Superior temporal gyrus (tissue), 1 donor: ENCODE measurements around the gene SPIB.
"Not testable (repeated sequence)": the region's sequence is repeated elsewhere in the genome, so short reads cannot be mapped to it uniquely, and the experiment has no call there.

Experiments
- DNase-seq: peaks from one replicate; pipeline ENCODE4 v3.0.0-alpha.2; 2016; ENCODE audit errors: extremely low spot score

SPIB gene

GRCh38 chr19:50390952-50391351 lies 27.8 kb upstream of the SPIB start:
- not testable (repeated sequence) for DNase-seq

DNA sequence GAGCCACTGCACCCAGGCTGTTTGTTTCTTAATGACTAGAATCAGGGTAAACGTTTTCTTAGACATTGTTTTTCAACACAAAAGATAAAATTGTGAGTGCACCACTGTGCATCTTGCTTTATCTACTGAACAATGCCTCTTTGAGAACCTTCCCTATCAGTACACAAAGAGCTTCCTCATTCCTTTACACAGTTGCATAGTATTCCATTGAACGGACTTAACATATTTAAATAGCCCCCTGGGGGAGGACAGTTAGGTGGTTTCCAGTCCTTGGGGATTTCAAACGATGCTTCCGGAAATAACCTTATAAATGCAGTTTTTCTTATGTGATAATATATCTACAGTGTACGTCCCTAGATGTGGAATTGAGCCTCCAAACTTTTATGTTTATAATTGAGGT lies 26.0 kb upstream of the SPIB start:
- DNase-seq: no peak

GRCh38 chr19:50393589-50393988 lies 25.1 kb upstream of the SPIB start:
- DNase-seq: no peak

DNA sequence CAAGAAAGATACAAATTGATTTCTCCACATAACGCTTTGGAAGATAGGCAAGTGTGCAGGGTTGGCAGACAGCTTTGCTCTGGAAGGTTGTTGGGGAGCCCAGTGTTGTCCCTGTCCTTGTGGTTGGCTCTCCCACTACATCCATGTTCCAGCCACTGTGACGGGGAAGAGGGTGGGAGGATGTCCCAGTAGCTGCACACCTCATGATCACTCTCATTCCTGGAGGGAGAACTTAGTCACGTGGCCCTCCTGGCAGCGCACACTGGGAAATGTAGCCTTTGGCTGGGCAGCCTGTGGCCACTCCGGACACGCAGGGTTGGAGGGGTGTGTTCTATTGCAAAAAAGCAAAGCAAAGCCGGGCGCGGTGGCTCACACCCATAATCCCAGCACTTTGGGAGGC lies 24.7 kb upstream of the SPIB start:
- DNase-seq: no peak

DNA sequence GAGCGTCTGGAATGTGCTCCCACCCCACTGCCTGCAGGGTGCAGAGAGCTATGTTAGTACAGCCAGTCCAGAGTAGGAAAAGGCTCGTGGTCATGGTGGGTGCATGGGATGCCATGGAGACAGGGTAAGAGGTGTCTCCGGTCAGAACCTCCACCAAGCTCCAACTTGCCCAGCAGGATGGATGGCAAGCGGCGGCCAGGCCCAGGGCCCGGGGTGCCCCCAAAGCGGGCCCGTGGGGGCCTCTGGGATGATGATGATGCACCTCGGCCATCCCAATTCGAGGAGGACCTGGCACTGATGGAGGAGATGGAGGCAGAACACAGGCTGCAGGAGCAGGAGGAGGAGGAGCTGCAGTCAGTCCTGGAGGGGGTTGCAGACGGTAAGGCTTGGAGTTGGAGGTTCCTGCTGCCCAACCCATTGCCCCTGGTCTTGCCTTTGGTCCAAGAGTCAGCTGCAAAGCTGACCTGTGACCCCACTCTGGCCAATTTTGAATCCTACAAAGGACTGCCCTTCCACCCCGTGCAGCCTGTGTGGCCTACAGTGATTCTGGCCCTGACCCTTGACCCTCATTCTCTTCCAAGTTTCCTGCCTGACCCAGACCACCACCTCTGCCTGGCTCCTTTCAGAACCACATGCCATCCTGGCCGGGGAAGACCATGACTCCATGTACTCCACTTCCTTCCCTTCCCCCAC lies 19.9 kb upstream of the SPIB start:
- DNase-seq: no peak

DNA sequence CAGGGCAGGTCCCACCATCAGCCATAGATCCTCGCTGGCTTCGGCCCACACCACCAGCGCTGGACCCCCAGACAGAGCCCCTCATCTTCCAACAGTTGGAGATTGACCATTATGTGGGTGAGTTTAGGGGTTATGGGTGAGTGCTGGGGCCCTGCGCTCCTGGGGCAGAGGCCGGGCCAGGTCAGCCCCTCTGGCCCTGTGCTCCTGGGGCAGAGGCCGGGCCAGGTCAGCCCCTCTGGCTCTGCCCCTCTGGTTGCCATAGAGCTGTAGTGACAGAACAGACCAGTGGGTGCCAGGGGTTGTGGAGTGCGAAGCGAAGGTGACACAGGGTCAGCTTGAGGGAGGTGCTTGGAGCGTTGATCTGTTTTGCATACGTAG lies 19.4 kb upstream of the SPIB start:
- no peak for DNase-seq

GRCh38 chr19:50401605-50402450 lies 16.9 kb upstream of the SPIB start:
- DNase-seq: no peak

DNA sequence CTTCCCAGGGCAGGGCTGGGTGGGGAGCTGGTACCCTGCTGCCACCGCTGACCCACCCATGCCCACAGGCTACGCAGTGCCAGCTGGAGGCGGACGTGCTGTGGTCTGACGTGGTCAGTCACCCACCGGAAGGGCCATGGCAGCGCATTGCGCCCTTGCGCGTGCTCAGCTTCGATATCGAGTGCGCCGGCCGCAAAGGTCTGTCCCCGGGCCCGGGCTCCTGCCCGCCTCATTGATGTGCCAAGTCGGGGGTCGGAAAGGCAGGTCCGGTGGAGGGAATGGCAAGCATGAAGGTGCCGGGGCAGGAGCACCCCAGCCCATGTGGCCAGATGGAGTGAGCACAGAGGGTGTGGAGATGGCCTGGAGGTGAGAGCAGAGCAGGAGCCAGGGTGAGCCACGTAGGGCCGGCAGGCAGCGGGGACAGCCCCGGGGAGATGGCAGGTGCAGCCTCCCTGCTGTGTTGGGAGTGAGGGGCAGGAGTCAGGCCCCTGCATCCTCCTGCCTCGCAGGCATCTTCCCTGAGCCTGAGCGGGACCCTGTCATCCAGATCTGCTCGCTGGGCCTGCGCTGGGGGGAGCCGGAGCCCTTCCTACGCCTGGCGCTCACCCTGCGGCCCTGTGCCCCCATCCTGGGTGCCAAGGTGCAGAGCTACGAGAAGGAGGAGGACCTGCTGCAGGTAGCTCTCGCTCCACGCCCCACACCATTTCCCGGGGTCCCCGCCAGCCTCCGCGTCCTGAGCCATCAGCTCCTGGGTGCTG lies 16.0 kb upstream of the SPIB start:
- no peak for DNase-seq

DNA sequence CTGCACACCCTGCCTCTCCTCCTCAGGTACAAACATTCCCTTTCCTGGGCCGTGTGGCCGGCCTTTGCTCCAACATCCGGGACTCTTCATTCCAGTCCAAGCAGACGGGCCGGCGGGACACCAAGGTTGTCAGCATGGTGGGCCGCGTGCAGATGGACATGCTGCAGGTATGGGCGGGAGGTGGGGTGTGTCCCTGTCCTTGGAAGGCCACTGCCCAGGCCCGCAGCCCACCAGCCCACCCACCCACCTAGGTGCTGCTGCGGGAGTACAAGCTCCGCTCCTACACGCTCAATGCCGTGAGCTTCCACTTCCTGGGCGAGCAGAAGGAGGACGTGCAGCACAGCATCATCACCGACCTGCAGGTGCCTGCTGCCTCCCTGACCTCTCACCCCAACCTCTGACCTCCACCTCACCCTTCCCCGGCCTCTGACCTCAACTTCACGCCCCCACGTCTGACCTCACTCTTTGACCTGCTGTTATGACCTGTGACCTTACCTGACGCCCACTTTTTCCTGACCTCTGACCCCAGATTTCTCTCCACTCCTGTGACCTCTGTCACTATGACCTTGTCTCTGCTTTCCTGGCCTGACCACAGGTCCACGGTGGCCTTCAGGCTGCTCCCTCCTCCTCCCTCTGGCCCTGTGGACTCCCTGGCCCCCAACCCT lies 12.4 kb upstream of the SPIB start:
- no peak for DNase-seq

DNA sequence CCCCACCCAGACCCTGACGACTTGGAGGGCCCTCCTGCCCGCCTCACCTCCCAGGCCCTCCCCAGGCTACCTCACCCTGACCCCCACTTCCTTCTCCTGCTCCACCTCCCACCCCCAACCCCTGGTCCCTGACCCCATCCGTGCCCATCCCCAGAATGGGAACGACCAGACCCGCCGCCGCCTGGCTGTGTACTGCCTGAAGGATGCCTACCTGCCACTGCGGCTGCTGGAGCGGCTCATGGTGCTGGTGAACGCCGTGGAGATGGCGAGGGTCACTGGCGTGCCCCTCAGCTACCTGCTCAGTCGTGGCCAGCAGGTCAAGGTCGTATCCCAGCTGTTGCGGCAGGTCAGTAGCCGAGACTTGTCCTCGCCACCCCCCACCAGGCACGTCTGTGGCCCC lies 11.9 kb upstream of the SPIB start:
- no peak for DNase-seq

- DNase-seq: no peak
Measured at GRCh38 chr19:50409347-50409746, 9.4 kb upstream of the SPIB start.

DNA sequence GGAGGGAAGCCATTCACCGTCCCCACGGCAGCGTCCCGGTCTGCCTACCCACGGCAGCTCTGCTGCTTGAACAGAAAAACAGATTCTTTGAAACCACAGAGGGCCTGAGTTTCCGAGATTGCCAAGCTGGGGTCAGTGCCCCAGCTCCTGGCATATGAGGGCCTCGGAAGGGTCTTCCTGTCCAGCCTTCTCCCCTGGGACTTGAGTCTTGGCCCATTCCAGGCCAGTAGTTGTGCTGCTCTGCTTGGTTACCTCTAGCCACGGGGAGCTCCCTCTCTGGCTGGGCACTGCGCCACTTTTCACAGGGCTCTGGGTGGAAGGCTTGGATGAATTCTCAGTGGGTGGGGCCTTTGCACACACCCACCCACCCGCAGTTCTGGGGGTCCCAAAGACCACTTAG lies 8.6 kb upstream of the SPIB start:
- no peak for DNase-seq

DNA sequence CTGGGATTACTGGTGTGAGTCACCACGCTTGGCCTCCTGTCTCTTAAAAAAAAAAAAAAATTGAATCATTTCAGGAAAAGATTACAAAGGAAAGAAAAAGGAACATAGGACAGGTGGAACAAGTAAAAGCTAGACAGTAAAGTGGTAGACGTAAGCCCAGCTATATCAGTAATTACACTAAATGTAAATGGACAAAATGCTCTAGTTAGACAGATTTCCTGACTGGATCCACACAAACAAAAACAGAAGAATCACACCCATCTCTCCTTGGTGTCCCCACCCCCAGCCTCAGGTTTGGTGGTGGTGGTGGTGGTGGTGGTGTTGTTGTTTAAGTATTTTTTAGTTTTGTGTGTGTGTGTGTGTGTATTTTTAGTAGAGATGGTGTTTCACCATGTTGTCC lies 6.3 kb upstream of the SPIB start:
- no peak for DNase-seq

DNA sequence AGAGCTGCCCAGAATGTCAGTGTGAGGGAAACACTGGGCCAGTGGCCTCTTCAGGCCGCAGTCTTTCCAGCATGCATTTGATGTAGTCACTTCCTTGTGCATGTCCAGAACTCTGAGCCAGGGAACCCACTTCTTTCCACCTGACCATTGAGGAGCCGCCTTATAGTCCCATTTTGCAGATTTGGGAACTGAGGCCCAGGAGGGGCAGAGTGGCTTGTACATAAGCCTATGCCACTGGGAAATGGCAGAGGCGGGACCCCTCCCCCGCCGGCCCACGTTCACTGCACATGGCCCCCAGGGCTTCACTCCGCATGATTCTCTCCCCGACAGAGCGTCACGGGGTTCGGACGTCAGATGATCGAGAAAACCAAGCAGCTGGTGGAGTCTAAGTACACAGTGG lies 5.6 kb upstream of the SPIB start:
- DNase-seq: no peak

DNA sequence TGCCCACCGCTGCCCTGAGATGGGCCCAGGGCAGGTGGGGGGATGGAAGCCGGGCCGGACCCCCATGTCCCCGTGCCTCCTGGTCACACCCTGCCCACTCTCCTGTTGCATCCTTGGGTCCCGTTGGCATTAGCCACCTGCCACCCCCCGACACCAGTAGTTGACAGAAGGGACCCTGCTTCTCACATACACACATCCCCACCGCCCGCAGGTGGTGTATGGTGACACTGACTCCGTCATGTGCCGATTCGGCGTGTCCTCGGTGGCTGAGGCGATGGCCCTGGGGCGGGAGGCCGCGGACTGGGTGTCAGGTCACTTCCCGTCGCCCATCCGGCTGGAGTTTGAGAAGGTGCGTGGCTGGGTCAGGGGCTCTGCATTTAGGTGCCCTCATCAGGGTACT lies 5.2 kb upstream of the SPIB start:
- DNase-seq: no peak

DNA sequence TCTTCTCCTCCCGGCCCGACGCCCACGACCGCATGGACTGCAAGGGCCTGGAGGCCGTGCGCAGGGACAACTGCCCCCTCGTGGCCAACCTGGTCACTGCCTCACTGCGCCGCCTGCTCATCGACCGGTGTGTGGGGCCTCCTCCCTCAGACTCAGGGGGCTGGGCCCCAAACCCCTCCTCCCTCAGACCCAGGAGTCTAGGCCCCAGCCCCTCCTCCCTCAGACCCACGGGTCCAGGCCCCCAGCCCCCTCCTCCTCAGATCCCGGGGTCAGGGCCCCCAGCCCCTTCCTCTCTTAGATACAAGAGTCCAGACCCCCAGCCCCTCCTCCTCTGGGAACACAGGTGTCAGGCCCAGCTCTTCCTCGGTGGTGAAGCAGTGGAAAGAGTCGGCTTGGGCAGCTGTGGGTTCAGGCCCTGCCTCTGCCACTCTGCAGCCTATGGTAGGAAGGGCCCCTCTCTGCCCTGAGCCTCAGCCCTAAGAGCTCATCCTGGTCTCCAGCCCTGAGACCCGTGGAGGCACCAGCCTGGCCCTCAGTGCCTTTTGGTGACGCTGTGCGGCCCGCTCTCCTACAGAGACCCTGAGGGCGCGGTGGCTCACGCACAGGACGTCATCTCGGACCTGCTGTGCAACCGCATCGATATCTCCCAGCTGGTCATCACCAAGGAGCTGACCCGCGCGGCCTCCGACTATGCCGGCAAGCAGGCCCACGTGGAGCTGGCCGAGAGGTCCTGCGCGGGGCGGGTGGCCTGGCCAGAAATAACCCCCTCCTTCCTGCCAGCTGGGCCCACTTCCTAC lies 3.7 kb upstream of the SPIB start:
- DNase-seq: peak; percentile 48

DNA sequence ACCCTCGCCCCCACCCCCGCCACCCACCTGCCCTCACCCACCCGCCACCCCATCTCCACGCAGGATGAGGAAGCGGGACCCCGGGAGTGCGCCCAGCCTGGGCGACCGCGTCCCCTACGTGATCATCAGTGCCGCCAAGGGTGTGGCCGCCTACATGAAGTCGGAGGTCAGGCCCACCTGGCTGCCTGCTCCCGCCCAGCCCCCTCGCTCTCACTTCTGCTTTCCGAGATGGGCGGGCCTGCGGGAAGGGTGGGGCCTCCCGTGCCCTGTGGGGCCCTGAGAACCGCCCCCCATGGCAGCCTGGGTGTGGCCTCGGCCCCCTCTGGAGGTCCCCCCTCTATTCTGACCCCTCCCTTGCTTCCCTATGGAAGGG lies 3.1 kb upstream of the SPIB start:
- no peak for DNase-seq

GRCh38 chr19:50416034-50416977 lies 2.4 kb upstream of the SPIB start:
- DNase-seq: no peak

GRCh38 chr19:50417111-50418081 lies 1.3 kb upstream of the SPIB start:
- no peak for DNase-seq
